ENCODE results near the gene LRRC70. TPM values are rescaled to one million over a fixed set of nuclear protein-coding genes. Genes with fewer than 3 reads are reported as not detected.

Gene LRRC70
- total and polyA plus RNA-seq, 2 experiments from 2014 or later: 0.15 to 1.7 TPM

GRCh38 chr5:62560786-62561185 is 17.8 kb upstream of the LRRC70 start:
- Mint-ChIP-seq H3K27ac (no peak overlapping the region), H3K36me3 (ENCODE audit: low read depth) (peaks cover 25% of the 10 kb centered on the region), H3K27me3 (ENCODE audit: insufficient read depth, low read depth, poor library complexity) (no peaks in the 10 kb centered on the region), H3K9me3 (peaks cover 5% of the 10 kb centered on the region; the same call in 1 of the 3 replicates), H3K4me1 (peaks cover 7% of the 10 kb centered on the region), H3K4me3 (no peak overlapping the region)
- ATAC-seq: no peak
- H3K9me2 ChIP-seq (ENCODE audit: insufficient read depth): no peaks in the 10 kb centered on the region
- no peak for TF ChIP-seq JUNB (IDR thresholded peaks at IDR 0.05; ENCODE audit: unreplicated experiment)
- TF ChIP-seq EZH2phosphoT487 (IDR thresholded peaks at IDR 0.05; ENCODE audit: unreplicated experiment): no peak
- TF ChIP-seq ZNF462 (CRISPR knock-in tag; IDR thresholded peaks at IDR 0.05): no peak
- TF ChIP-seq REST (IDR thresholded peaks at IDR 0.05; ENCODE audit: unreplicated experiment): no peak
- TF ChIP-seq STAT1 (IDR thresholded peaks at IDR 0.05; ENCODE audit: unreplicated experiment): no peak
- TF ChIP-seq ETS1 (IDR thresholded peaks at IDR 0.05): no peak
- no peak for TF ChIP-seq EZH2 (IDR thresholded peaks at IDR 0.05; ENCODE audit: low read depth, unreplicated experiment)
- no peak for TF ChIP-seq CTCF (conservative IDR thresholded peaks at IDR 0.05; ENCODE audit: low read depth in 2 of 2)
- TF ChIP-seq CREB1 (CRISPR knock-in tag; IDR thresholded peaks at IDR 0.05; ENCODE audit: low read depth): no peak
- no peak for TF ChIP-seq NANOG (IDR thresholded peaks at IDR 0.05; ENCODE audit: borderline replicate concordance)
- no peak for TF ChIP-seq ZNF331 (CRISPR knock-in tag; IDR thresholded peaks at IDR 0.05; ENCODE audit: low read depth)
- TF ChIP-seq ZNF114 (CRISPR knock-in tag; IDR thresholded peaks at IDR 0.05): no peak
- no peak for TF ChIP-seq POLR2AphosphoS5 (IDR thresholded peaks at IDR 0.05; ENCODE audit: low read depth)
- no peaks in the 10 kb centered on the region for H3F3A ChIP-seq (replicated peaks; ENCODE audit: low read depth)
- no peaks in the 10 kb centered on the region for H3K79me2 ChIP-seq (replicated peaks; ENCODE audit: insufficient read depth)
- no peaks in the 10 kb centered on the region for H4K20me1 ChIP-seq (replicated peaks; ENCODE audit: insufficient read depth)
- H3K36me3 ChIP-seq (ENCODE audit: insufficient read depth): no peaks in the 10 kb centered on the region
- H3K4me3 ChIP-seq: no peak overlapping the region
- H3K4me2 ChIP-seq: no peak overlapping the region
- no peak for DNase-seq (ENCODE audit: low spot score)
- H2AFZ ChIP-seq: no peak overlapping the region
- H3K27ac ChIP-seq (ENCODE audit: low read depth): no peak overlapping the region
- H3K4me1 ChIP-seq (ENCODE audit: insufficient read depth): peaks cover 8% of the 10 kb centered on the region; the same call in 1 of the 2 replicates
- no peaks in the 10 kb centered on the region for H3K27me3 ChIP-seq (ENCODE audit: insufficient read depth)

Data from GM23338 (cell line).